Right forelimb (tissue), 1 donor: ENCODE results near the gene FZD10.

Experiments used
- DNase-seq: peaks from one replicate; pipeline ENCODE4 v3.0.0-alpha.2; 2018

Gene FZD10

GRCh38 chr12:130214686-130215395, 52.6 kb downstream of the FZD10 start:
- DNase-seq = no peak
